CD4-positive, alpha-beta T cell treated with Interleukin-17A for 4 hours (primary cell): ENCODE results near the gene LYPD6B.

Experiments used
- DNase-seq: peaks from one replicate; pipeline ENCODE4 v3.0.0-alpha.2; 2020; ENCODE audit warnings: mixed read lengths

The LYPD6B gene

DNA sequence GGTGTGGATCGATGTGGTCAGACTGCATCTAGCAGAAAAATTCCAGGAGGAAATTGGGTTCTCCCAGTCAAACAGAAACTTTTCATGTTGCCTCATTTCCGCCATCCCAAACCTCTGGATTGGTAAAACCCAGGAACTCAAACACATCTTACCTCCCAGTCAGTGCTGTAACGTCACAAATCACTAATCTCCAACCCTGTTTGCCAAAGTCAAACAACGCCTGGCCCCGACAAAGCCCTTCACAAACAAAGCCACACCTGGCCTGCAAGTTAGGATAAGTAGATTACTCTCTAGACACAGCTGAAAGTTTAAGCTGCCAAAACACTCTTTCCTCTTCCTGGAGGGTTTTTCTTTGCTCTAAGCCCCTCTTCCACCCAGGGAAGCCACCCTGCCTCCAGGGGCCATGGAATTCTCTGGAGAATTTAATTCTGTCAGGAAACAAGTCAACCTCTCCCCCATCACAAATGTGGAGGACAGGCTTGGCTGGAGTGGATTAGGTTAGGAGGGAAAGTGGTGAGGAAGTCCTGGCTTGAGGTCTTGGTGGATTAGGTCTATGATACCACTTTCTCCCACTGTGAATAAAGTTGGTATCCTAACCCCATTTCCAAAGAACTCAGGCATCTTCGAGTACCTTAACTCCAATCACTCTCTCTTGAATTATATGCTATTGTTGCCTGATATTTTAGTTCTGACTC, 86.7 kb downstream of the LYPD6B start:
- DNase-seq = no peak

DNA sequence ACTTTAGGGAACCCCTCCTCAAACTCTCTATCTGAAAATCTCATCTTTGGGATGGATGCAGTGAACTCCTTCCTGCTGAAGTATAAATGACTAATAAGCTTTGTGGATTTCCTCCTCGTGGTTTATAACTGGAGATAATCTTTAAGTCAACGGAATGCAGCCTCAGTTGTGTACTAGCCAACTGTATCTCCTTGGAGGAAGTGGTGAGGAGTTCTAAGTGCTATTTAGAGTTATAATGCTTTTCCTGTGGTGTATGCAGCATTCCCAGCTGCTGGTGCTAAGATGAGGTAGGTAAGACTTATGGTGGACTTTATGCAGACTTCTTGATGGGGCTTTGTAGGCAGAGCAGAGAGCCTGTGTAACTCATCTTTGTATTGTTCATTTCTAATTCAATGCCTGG, 90.9 kb downstream of the LYPD6B start:
- DNase-seq = no peak

DNA sequence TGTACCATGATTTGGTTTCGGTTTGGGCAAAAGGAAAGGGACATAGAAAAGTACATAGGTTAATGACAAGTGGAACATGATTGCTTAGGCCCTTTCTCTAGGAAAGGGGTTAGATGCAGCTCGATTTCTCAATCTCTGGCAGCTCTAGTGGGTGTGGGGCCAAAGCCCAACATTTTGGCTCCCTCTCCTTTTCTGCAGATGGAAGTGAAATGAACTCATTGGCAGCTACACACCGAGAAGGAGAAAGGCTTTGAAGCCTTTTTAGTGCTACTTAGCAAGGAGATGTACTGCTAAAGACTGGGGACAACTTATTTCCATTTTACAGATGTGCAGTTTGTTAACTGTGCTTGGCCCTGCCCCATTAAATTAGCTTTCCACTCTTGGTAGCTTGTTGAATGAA, 93.8 kb downstream of the LYPD6B start:
- DNase-seq = no peak

DNA sequence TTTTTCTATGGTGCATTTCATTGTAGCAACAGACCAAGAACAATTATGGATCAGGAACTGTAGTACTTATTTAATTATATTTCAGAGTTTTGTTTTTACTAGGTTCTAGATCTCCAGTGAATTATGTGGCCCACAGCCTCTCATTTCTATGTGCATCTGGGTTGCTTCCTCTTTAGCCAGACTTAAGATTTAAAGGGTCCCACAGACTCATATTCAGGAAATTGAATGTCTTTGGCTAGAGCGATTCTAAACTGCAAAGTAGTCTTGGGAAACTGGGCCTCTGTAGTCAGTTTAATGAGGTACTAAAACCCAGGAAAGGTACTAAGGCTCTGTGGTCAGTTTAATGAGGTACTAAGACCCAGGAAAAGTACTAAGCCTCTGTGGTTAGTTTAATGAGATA, 94.4 kb downstream of the LYPD6B start:
- DNase-seq = no peak

DNA sequence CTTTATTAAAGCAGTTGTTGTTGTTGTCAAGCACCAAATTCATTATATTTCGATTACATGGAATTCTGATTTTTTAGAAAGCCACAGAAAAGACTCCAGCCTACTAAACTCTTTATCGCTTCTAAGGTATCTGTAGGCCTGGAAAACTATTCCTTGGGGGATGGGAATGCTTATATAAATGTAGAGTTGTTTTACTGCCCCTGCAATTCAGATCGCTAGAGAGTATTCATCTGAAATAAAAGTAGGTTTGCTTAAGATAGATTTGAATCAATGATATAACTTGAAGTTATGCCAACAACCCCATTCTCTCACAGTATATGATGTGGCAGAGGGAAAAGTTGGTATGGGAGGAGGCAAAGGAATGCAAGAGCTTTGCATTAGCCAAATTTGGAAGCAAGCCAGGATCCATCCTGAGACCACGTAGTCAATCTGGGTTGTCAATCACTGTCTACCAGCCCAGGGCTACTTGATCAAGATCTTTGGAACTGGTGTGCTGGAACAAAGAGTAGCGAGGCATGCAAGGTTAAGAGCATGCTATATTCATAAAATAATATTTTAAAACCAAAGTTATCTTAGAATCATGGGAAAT, 95.9 kb downstream of the LYPD6B start:
- DNase-seq = no peak

DNA sequence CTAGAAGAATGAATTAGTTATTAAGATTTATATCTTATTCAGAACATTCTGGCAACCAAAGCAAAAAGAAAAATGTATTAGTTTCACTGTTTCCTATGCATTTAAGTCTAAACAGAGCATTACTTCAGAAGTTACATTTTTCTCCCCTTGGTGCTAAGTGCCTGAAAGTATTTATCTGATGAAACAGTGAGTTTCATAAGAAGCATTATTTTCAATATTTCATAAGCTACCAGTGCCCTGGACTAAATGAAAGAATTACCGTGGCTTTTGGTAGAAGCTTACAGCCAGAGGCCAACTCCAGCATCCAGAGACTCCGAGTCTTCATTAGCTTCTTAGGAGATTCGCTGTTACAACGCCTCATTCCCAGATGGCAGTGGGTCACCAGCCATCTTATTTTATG, 97.6 kb downstream of the LYPD6B start:
- no peak for DNase-seq

DNA sequence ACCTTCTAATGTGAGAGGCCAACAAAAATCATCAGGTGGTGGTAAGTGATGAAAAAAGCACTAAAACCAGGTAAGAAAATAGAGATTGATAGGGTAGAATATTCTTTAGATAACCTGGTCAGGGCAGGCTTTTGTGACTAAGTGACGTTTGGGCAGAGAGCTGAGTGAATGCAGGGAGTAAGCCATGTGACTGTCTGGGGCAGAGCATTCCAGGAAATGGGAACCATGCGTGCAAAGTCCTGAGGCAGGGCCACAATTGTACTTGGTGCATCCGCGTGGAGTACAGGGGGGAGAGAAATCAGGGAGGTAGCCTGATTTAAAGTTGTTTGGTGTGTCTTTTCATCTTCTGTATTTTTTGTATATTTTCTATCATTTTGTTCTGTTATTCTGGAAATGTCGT, 102.5 kb downstream of the LYPD6B start:
- no peak for DNase-seq

DNA sequence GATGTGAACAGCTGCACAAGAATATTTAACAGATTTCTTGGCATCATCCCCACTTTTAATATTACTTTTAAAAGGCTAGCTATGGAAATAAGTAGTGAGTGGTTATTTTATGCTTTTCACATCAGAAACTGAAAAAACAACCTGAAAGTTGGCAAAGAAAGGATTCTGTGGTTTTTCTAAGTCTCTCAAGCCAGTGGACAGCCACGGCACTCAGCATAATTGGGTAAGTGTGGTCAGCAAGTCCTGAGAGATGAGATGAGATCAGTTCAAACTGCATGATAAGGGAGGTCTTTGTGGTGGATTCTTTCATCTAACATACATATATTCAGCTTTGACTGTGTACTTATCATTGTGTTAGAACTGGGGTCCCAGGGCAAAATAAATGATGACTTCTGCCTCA, 105.2 kb downstream of the LYPD6B start:
- no peak for DNase-seq

DNA sequence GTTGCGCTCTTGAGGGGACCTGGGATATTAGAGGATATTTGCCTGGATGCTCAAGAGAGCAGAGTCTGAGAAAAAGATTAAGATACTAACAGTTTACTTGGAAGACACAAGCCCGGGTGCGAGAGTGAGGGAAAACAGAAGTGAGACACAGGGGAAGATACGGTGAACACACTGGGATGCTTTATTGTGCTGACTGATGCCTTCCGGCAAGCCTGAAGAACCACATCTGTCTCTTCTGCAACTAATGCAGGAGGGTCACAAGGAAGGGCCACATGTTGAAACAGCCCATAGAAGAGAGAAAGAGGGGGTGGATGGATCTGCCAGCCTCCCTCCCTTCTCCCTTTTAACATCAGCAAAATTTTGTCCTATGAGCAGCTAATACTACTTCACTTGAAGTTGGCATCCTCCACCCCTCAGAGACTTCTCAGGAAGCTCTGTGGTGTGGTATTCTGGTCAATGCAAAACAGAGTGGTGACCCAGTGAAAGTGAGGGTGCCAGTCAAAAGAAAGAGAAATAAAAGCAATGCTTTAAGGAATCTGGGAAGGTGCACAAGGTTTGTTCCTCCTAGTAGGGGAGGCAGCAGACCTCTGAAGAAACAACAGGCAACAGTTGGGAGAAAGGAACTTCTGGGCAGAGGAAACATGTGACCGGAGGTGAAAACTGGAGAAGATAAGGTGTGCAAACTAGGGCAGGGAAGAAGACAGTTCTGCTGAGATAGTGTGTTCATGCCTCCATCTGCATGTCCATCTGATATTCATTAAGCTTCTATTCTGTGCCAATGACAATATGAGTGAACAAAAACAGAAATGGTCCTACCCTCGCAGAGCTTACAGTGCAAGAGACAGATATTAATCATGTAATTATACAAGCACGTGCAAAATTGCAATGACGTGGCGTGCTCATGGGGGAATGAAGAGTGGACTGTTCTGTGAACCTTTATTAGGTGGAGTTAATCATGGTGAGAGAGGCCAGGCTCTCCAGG, 107.1 kb downstream of the LYPD6B start:
- DNase-seq = no peak

DNA sequence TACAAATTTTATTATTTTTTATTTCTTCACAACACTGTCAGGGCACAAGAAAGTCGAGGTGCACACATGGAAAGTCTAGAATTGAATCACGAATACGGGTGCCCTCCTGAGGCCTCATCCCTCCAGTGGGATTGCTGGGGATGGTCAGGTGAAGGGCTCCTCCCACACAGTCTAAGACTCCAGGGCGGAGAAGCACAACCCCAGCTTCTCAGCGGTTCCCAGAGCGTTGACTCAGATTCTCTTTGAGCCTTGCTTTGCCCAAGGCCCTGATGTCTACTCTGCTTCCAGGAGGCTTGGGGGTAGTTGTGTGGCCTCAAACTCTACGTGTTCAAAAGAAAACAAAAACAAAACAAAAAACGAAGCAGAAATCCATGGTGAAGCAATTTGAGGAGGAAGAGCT, 108.4 kb downstream of the LYPD6B start:
- DNase-seq = no peak

DNA sequence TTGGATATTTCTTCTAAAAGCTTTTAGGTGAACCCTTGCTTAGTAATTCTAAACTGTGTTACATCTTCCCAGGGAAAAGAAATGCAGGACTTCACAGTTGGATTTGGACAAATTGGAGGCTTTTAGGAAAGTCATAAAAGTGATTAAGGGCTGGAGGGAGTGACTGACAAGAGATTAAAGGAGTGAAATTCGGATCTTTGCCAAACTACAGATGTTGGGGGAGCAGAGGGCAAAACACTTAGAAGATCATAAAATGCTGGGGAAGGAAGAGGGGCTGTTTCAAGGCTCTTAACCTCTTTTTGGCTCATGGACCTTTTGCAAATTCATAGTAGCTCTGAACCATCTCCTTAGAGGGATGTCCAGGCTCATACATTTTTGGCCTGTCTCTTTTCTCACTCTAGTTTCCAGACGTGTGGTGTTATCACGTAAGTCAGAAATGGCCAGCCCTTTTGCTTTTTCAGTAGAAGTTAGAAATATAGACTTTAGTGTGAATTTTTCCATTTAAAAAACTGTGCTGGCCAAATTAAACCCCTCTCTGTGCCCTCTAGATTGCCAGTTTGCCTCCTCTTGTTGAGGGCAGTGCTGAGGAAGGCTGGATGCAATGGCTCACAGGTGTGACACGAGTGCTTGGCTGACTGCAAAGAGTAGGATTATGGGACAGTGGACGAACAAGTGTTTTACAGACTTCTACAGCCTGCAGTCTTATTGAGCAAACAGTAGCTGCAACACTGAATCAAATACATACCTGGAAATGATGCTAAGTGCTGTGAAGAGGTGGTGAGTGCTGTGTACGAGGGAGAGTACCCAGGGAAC, 109.9 kb downstream of the LYPD6B start:
- no peak for DNase-seq

DNA sequence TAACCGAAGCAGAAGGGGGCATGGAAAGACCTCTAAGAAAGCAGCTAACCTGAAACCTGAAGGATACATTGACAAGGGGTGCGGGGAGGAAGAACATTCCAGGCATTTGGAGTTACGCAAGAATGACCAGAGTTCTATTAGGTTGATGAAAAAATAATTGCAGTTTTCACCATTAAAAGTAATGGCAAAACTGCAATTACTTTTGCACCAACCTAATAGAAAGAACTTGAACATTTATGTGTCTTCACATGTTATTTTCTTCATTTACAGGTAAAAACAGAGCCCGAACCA, 110.5 kb downstream of the LYPD6B start:
- no peak for DNase-seq

DNA sequence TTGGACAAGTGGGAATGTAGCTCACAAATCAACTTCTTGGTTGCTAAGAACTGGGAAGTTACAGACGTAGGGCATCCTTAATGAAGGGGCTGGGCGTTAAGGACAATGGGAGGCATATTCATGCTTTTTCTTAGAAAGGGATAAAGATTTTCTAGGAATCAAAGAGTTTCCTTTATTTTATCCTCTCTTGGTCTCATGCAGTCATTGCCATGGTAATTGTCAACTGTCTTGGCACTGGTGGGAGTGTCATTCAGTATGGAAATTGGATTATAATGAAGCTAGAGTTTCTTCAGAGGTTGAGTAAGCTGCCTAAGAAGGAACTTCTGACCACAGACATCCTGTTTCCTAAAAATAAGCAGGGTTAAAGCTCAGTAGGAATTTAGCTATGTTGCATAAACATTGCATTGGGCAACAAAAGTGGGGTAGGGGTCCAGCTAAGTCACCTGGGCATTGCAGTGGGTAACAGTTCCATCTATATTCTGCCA, 114.0 kb downstream of the LYPD6B start:
- DNase-seq = no peak

DNA sequence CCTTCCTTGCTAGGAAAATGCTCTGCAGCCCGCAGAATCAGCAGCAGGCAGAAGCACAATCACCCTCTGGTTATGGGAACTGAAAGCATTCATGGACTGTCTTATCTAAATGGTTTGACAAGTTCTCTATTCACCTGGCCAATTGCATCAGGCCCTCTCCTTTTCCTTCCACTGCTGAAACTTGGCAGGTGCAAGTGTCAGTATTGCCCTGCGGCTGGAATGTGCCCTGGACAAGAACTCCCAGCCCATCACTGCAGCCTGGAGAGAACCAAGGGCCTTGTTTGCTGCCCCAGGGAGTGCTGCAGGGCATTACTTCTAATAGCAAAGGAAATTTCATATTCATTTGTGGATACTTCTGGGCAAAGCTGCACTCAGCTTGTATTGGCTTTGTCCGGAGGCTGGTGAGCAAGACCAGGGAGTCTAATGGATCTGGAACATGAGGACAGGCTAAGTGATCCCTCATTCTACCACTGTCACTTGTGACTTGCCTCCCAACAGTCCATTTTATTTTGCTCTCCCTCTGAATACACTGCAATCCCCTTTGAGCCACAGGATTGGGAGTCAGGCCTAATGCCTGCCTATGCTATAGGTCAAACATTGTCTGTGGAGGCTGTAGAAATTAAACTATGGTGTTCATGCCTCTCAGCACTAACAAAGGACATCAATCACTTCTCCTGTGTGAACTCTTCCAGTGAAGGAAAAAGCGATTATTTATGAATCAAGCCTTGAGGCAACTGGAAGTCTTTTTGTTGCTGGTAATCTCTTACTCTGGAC, 116.9 kb downstream of the LYPD6B start:
- DNase-seq = no peak

DNA sequence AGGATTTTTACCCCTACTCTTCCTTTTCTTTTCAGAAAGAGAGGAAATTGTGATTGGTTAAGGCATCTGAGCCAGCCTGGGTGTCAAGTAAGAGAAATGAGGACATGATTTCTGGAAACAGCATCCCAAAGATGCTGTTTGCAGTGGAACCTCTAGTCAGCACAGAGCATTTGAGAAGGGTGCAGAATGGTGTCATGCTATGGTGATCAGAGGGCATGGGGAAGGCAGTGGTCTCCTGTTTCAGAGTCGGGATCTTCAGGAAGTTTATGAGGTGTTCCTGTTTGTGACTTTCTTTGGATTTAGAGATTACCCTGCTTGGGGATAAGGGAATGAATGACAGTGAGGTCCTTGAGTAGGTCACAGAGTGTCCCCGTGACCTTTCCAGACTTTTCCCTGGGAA, 117.5 kb downstream of the LYPD6B start:
- DNase-seq = no peak

DNA sequence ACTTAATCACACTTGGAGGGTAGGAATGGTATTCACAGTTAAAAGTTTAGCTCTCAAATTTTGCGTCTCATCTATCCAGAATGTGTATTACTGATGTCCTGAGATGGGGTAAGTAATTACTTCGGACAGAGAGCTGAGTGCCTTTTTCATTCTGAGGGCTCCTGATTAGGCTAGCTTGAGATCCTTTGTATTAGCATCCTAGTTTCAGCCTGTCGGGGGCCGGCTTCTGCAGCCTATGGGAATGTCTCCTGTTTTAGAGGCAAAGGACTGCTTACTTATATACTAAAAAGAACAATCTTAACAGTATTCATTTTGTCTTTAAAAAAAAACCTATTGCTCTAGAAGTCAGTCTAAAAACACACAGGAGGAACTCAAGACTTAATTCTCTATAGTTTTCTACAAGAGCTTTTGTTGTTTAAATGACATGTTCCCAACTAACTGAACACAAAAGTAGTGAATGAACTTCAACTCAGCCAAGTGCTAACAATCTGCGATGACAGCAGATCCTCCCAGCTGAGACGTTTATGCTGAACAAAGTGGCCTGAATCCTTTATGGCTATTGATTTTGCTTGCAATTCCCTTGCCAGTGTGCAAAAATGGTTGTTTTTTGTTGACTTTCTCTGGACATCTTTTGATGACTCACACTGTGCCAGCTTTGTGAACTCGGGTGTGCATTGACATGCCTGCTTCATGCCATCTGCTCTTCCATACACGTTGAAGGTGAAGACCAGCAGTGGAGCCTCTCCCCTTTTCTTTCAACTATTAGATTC, 118.7 kb downstream of the LYPD6B start:
- no peak for DNase-seq

DNA sequence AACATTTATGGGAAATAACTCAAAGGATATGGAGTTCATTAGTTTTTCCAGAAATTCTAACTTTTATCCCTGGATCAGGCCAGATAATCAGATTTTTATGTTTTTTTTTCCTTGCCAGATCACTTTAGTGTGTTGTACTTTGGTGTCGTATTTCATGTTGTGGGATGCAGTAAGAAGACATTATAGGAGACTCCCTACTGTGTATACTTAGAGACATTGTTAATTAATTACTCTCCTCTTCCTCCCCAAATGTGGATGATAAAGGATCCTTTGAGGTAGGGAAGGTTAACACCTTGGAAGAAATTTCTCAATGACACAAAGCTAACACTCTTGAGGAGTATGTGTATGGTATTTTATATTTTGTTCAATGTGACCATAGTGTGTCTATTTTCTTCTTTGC, 120.5 kb downstream of the LYPD6B start:
- no peak for DNase-seq

DNA sequence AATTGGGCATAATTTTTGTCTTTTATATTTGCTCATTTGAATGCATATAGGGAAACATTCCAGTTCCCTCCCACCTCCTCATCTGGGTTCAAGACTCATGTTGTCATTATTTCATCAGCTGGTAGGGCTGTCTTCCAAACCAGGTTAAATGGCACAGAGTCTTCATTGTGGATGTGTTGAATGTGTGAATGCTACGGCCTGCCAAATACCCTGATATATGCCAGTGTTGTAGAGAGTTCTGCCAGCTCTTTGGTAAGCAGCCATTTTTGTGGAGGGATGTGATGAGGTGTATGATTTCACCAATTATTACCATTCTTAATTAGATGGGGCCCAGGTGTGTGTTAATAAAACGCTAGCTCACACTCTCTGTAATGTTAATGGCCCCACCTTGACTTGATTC, 121.7 kb downstream of the LYPD6B start:
- DNase-seq = no peak

DNA sequence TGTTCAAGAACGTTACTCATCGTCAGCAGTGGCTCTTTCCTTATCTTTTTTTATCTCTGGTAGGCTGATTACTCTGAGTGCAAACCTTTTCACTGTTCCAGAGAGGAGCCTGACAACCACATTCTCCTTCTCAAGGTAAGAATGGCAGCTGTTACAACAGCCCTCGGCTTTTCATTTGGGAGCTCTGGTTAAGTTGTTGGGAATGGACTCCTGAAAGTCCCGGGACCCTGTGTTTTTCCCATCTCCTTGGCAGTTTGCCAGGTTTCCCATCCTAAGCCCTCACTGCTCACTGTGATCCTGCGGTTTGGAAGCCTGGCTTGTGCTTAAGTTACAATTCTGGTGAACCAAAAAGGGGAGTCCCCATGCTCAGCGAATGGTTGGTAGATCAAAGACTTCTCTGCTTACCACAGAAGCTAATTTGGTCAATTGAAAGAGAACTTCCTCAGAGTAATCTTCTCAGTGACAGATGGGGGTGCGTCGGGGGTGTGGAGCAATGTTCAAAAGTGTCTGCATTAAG, 122.3 kb downstream of the LYPD6B start:
- no peak for DNase-seq

DNA sequence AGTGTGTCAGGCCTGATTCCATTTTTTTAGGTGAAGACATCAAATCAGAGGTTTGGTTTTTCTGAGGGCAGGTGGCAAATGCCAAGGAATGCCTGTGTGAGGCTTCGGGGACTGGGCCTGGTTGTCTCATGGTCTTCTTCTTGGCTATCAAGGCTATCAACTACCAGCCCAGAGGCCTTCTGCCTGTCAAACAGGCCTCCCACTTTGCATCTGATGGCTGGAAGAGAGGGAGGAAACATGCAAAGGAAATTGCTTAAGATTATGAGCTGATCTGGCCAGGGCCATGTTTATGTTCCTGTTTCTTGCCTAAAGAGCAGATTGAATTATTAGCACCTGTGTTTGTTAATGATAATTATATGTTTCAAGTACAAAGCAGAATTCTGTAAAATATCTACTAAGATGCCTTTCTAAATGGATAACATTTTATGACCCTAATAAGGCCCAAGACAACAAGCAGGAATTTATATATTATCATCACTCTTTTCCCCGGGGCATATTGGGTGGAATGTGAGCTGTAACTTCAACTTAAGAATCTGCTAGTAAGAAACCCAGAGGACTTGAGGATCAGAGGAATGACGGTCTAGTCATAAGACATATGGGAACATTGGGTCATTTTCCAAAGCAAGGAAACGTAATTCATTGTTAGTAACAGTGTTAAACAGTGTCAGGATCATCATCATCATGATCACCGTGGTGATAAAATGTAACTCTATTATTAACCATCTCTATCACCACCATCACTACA, 123.2 kb downstream of the LYPD6B start:
- no peak for DNase-seq
